HepG2 (cell line): ENCODE results near the gene MYO1E. TPM values are rescaled to one million over a fixed set of nuclear protein-coding genes. Genes with fewer than 3 reads are reported as not detected.

Experiments used
- ATM ChIP-seq: fragments of 450-650 bp; IDR thresholded peaks from 2 replicates; pipeline ENCODE4 v1.7.1; 2017; ENCODE audit warnings: mild to moderate bottlenecking, borderline replicate concordance
- CBX2 ChIP-seq, 2 experiments: fragments of 200-600 bp in 1 of 2; sonication (generic); formaldehyde crosslinking in 1 of 2; IDR thresholded peaks; 2 replicates each; pipeline versions ENCODE4 v1.7.0 to v1.8.1; 2018 to 2022; ENCODE audit warnings: low read depth in 2 of 2, low read length in 1 of 2, mild to moderate bottlenecking in 1 of 2, missing genetic modification reagents in 1 of 2
- CC2D1A ChIP-seq: sonication (generic); formaldehyde crosslinking; IDR thresholded peaks from 2 replicates; pipeline ENCODE4 v1.8.1; 2023; ENCODE audit warnings: mild to moderate bottlenecking, missing genetic modification reagents
- CHD4 ChIP-seq: fragments of 200-600 bp; sonication (generic); IDR thresholded peaks from 2 replicates; pipeline ENCODE4 v1.7.0; 2017; ENCODE audit warnings: mild to moderate bottlenecking, low read length, borderline replicate concordance
- HMGA1 ChIP-seq: sonication (generic); formaldehyde crosslinking; conservative IDR thresholded peaks from 2 replicates; pipeline ENCODE4 v1.4.0; 2020; ENCODE audit warnings: missing genetic modification reagents
- HOXA5 ChIP-seq: sonication (generic); formaldehyde crosslinking; IDR thresholded peaks from 2 replicates; pipeline ENCODE4 v1.4.0; 2020; ENCODE audit warnings: missing genetic modification reagents
- IRX3 ChIP-seq: sonication (generic); formaldehyde crosslinking; IDR thresholded peaks from 2 replicates; pipeline ENCODE4 v1.8.1; 2023; ENCODE audit warnings: mild to moderate bottlenecking, low read depth, missing genetic modification reagents, borderline replicate concordance
- JDP2 ChIP-seq: sonication (generic); formaldehyde crosslinking; IDR thresholded peaks from 2 replicates; pipeline ENCODE4 v1.8.1; 2022; ENCODE audit warnings: missing genetic modification reagents, borderline replicate concordance
- MED13 ChIP-seq: sonication (generic); formaldehyde crosslinking; IDR thresholded peaks from 2 replicates; pipeline ENCODE4 v1.5.0; 2020; ENCODE audit warnings: missing genetic modification reagents
- NONO ChIP-seq, 2 experiments: fragments of 450-650 bp in 1 of 2; sonication (generic) in 1 of 2; formaldehyde crosslinking in 1 of 2; IDR thresholded peaks in 1 of 2; conservative IDR thresholded peaks in 1 of 2; 2 replicates each; pipeline versions ENCODE4 v1.6.1 to v1.8.0; 2017 to 2022; ENCODE audit warnings: mild to moderate bottlenecking in 1 of 2, missing genetic modification reagents in 1 of 2, moderate library complexity in 1 of 2
- SAP130 ChIP-seq: IDR thresholded peaks from 2 replicates; pipeline ENCODE4 v1.6.1; 2016; ENCODE audit warnings: low read depth
- SMC3 ChIP-seq: IDR thresholded peaks from 2 replicates; pipeline ENCODE4 v1.6.1; 2011; ENCODE audit warnings: low read length, improper control_type of control experiment
- SMYD3 ChIP-seq: sonication (generic); formaldehyde crosslinking; IDR thresholded peaks from 2 replicates; pipeline ENCODE4 v1.8.1; 2023; ENCODE audit warnings: mild to moderate bottlenecking, missing genetic modification reagents
- SSRP1 ChIP-seq: IDR thresholded peaks from 2 replicates; pipeline ENCODE4 v1.6.1; 2016; ENCODE audit warnings: control low read depth
- STAG1 ChIP-seq: sonication (generic); formaldehyde crosslinking; IDR thresholded peaks from 2 replicates; pipeline ENCODE4 v1.4.0; 2020; ENCODE audit warnings: missing genetic modification reagents
- TEAD3 ChIP-seq: optimal IDR thresholded peaks from 2 replicates; pipeline ENCODE3; 2016; ENCODE audit warnings: borderline replicate concordance
- THYN1 ChIP-seq: sonication (generic); formaldehyde crosslinking; IDR thresholded peaks from 2 replicates; pipeline ENCODE4 v1.8.1; 2023; ENCODE audit warnings: low read depth, mild to moderate bottlenecking, moderate library complexity, missing genetic modification reagents, borderline replicate concordance
- ZBTB21 ChIP-seq: sonication (generic); formaldehyde crosslinking; IDR thresholded peaks from 2 replicates; pipeline ENCODE4 v1.4.0; 2020; ENCODE audit warnings: missing genetic modification reagents
- ZC3H4 ChIP-seq: sonication (generic); formaldehyde crosslinking; IDR thresholded peaks from 2 replicates; pipeline ENCODE4 v1.4.0; 2020; ENCODE audit warnings: missing genetic modification reagents, borderline replicate concordance
- ZNF282 ChIP-seq: fragments of 450-650 bp; IDR thresholded peaks from 2 replicates; pipeline ENCODE4 v1.6.1; 2018; ENCODE audit not compliant: partially characterized antibody
- ZNF317 ChIP-seq: sonication (generic); formaldehyde crosslinking; IDR thresholded peaks from 2 replicates; pipeline ENCODE4 v1.5.0; 2020; ENCODE audit warnings: mild to moderate bottlenecking, missing genetic modification reagents
- ZNF564 ChIP-seq: sonication (generic); formaldehyde crosslinking; IDR thresholded peaks from 2 replicates; pipeline ENCODE4 v1.8.1; 2023; ENCODE audit warnings: mild to moderate bottlenecking, missing genetic modification reagents
- ZNF567 ChIP-seq: sonication (generic); formaldehyde crosslinking; IDR thresholded peaks from 2 replicates; pipeline ENCODE4 v1.8.1; 2023; ENCODE audit warnings: mild to moderate bottlenecking, missing genetic modification reagents, borderline replicate concordance
- ZNF619 ChIP-seq: sonication (generic); formaldehyde crosslinking; IDR thresholded peaks from 2 replicates; pipeline ENCODE4 v1.4.0; 2020; ENCODE audit warnings: mild to moderate bottlenecking, missing genetic modification reagents
- polyA plus RNA-seq, 8 experiments: library from polyadenylated mRNA; depleted of rRNA in 3 of 8; stranded (reverse) in 7 of 8; unstranded in 1 of 8; fragments of >200 nt; fragmentation: Illumina TruSeq in 4 of 8; extraction: Trizol in 4 of 8; gene quantifications; 2 replicates each; pipeline versions ENCODE4 v1.2.1 to v1.2.3, GENCODE V29; 2011 to 2016; ENCODE audit warnings: low read depth in 4 of 8, missing spikeins in 1 of 8, mixed read lengths in 1 of 8; ENCODE audit not compliant: insufficient read depth in 1 of 8
- total RNA-seq, 5 experiments: library from RNA; depleted of rRNA; stranded (reverse); fragments of >200 nt; fragmentation: Illumina TruSeq; extraction: Trizol; gene quantifications; 2 replicates each; pipeline ENCODE4 v1.2.3, GENCODE V29; 2016; ENCODE audit warnings: low read depth in 1 of 5
- TF ChIP-seq, protein P1 (sequence below): IDR thresholded peaks from 2 replicates; pipeline ENCODE4 v1.6.1; 2016; ENCODE audit warnings: missing genetic modification reagents, missing compliant biosample characterization
- TF ChIP-seq, protein P2 (sequence below): IDR thresholded peaks from 2 replicates; pipeline ENCODE4 v1.6.1; 2012; ENCODE audit warnings: inconsistent platforms
- TF ChIP-seq, protein P3 (sequence below): sonication (generic); formaldehyde crosslinking; IDR thresholded peaks from 2 replicates; pipeline ENCODE4 v1.4.0; 2020; ENCODE audit warnings: missing genetic modification reagents
- TF ChIP-seq, protein P4 (sequence below): sonication (generic); IDR thresholded peaks from 2 replicates; pipeline ENCODE4 v1.6.1; 2016; ENCODE audit warnings: low read depth, borderline replicate concordance
- TF ChIP-seq, protein P5 (sequence below): sonication (generic); formaldehyde crosslinking; IDR thresholded peaks from 2 replicates; pipeline ENCODE4 v1.4.0; 2020; ENCODE audit warnings: missing genetic modification reagents

Gene MYO1E
- total and polyA plus RNA-seq, 2 of the 13 experiments (the other 11 are each of a cell fraction or from before 2014, with no cell fraction given) = 15.7 to 25.1 TPM

DNA sequence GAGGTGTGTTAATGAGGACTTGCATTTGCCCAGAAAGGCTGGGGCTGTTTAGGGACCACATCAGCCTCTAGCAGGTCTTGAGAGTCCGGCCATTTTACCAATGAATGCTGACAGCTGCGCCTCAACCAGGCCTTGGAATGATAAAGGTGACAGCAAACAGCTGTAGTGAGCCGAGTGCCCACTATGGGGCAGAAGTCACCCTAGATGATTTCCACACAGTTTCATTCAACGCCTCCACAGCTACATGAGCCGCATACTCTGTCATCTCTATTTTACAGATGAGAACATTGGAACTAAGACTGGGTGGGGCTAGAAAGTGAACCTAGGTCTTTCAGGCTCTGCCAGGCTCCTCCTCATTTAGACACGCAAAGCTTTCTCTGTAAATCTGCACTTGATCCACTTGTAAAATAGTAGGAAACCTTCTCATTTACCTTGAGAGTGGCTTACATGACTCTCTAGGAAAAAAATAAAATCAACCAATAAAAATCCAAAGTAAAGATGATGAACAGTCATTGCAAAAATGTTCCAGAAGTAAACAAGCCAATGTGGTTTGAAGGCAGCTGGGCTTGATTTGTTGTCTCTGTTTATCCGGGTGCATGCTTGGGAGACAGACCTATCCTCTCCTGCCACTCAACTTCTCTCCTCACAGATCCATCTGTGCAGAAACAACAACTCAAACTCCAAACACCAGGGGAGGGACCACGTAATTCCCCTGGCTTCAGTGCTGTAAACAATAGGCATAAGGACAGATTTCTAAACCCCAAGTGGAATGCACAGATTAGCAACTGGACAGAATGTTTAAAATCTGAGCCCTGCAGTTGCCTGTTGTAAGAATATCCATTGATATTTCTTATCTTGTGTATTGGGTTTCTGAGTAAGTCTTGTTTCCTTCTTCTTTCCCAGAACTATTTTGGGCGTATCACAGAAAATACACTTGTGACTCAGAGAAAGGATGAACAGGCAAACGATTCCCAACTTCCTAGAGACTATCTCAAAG, 197.5 kb downstream of the MYO1E start (continued):
- TF ChIP-seq, protein P1, sequence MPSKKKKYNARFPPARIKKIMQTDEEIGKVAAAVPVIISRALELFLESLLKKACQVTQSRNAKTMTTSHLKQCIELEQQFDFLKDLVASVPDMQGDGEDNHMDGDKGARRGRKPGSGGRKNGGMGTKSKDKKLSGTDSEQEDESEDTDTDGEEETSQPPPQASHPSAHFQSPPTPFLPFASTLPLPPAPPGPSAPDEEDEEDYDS (CRISPR knock-in tag) = no peak
- no peak for TF ChIP-seq CHD4
- TF ChIP-seq, protein P2, sequence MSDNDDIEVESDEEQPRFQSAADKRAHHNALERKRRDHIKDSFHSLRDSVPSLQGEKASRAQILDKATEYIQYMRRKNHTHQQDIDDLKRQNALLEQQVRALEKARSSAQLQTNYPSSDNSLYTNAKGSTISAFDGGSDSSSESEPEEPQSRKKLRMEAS = no peak
- peak; percentile 30 for TF ChIP-seq TEAD3 (CRISPR knock-in tag)
- TF ChIP-seq SMYD3 (CRISPR knock-in tag) = no peak
- TF ChIP-seq ZNF282 = no peak
- no peak for TF ChIP-seq CBX2 (IDR thresholded peaks at IDR 0.05; ENCODE audit: low read depth, low read length)
- TF ChIP-seq CBX2 (CRISPR knock-in tag; IDR thresholded peaks at IDR 0.05; ENCODE audit: low read depth) = no peak
- TF ChIP-seq ZNF564 (CRISPR knock-in tag) = no peak
- TF ChIP-seq THYN1 (CRISPR knock-in tag) = no peak
- TF ChIP-seq JDP2 (CRISPR knock-in tag) = no peak
- no peak for TF ChIP-seq CC2D1A
- no peak for TF ChIP-seq HMGA1 (CRISPR knock-in tag)
- TF ChIP-seq SSRP1 (CRISPR knock-in tag) = no peak
- peak; percentile 82 for TF ChIP-seq STAG1 (CRISPR knock-in tag)
- TF ChIP-seq SMC3 = peak; percentile 64; the same call in 1 of the 2 replicates
- no peak for TF ChIP-seq ZNF567
- TF ChIP-seq ZNF317 (CRISPR knock-in tag) = peak; percentile 89
- TF ChIP-seq HOXA5 = no peak
- TF ChIP-seq, protein P3, sequence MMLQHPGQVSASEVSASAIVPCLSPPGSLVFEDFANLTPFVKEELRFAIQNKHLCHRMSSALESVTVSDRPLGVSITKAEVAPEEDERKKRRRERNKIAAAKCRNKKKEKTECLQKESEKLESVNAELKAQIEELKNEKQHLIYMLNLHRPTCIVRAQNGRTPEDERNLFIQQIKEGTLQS (CRISPR knock-in tag) = no peak
- TF ChIP-seq ZC3H4 = no peak
- no peak for TF ChIP-seq ZNF619
- TF ChIP-seq, protein P4, sequence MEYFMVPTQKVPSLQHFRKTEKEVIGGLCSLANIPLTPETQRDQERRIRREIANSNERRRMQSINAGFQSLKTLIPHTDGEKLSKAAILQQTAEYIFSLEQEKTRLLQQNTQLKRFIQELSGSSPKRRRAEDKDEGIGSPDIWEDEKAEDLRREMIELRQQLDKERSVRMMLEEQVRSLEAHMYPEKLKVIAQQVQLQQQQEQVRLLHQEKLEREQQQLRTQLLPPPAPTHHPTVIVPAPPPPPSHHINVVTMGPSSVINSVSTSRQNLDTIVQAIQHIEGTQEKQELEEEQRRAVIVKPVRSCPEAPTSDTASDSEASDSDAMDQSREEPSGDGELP = peak; percentile 38; the same call in 1 of the 2 replicates
- TF ChIP-seq, protein P5, sequence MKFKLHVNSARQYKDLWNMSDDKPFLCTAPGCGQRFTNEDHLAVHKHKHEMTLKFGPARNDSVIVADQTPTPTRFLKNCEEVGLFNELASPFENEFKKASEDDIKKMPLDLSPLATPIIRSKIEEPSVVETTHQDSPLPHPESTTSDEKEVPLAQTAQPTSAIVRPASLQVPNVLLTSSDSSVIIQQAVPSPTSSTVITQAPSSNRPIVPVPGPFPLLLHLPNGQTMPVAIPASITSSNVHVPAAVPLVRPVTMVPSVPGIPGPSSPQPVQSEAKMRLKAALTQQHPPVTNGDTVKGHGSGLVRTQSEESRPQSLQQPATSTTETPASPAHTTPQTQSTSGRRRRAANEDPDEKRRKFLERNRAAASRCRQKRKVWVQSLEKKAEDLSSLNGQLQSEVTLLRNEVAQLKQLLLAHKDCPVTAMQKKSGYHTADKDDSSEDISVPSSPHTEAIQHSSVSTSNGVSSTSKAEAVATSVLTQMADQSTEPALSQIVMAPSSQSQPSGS = no peak
- no peak for TF ChIP-seq ATM
- no peak for TF ChIP-seq ZBTB21 (CRISPR knock-in tag)
- no peak for TF ChIP-seq IRX3 (CRISPR knock-in tag)
- 0 out of 2 replicates have a peak, but pooled peaks have one; percentile 18 for TF ChIP-seq SAP130
- TF ChIP-seq MED13 = no peak
- TF ChIP-seq NONO (IDR thresholded peaks at IDR 0.05) = no peak
- TF ChIP-seq NONO (CRISPR knock-in tag; conservative IDR thresholded peaks at IDR 0.05) = no peak
